HEK293 (cell line): Measurements from ENCODE around the gene CHM.

Source experiments
- CTCF ChIA-PET: fragments of 350-600 bp; formaldehyde crosslinking; extraction: SDS; loops from one replicate; lab custom pipeline; 2021; ENCODE audit warnings: antibody characterized with exemption; lab: Yijun Ruan, JAX
- POLR2A ChIA-PET: fragments of 300-600 bp; formaldehyde crosslinking; extraction: SDS; loops from one replicate; lab custom pipeline; 2020; ENCODE audit warnings: antibody characterized with exemption, inconsistent platforms; lab: Yijun Ruan, JAX
- H3K27ac ChIP-seq: fragments of 200-500 bp; sonication (Bioruptor generic); 2 replicates; pipeline ENCODE4 v1.5.1; 2014; ENCODE audit warnings: low read depth, low read length, control low read depth, inconsistent platforms; ENCODE audit errors: extremely low read depth
- H3K36me3 ChIP-seq, 2 experiments: fragments of 200-500 bp in 1 of 2; sonication (Bioruptor generic) in 1 of 2; 1 replicate in 1 of 2; 2 replicates in 1 of 2; pipeline ENCODE4 v1.5.1; 2014 to 2017; ENCODE audit warnings: inconsistent platforms in 2 of 2, low read length in 2 of 2; ENCODE audit not compliant: control insufficient read depth in 2 of 2, insufficient read depth in 1 of 2
- H3K4me1 ChIP-seq: fragments of 200-500 bp; sonication (Bioruptor generic); 2 replicates; pipeline ENCODE4 v1.5.1; 2014; ENCODE audit warnings: mild to moderate bottlenecking, low read length, inconsistent platforms; ENCODE audit not compliant: control insufficient read depth, insufficient read depth
- H3K4me3 ChIP-seq: 2 replicates; pipeline ENCODE4 v1.5.1; 2011; ENCODE audit warnings: low read depth, mild to moderate bottlenecking, control low read depth, low read length, moderate library complexity
- H3K9me3 ChIP-seq: fragments of 200-500 bp; sonication (Bioruptor generic); 2 replicates; pipeline ENCODE4 v1.5.1; 2014; ENCODE audit warnings: low read depth, low read length, inconsistent platforms; ENCODE audit not compliant: control insufficient read depth, insufficient read depth
- BCL6B ChIP-seq: fragments of 450-650 bp; formaldehyde crosslinking; IDR thresholded peaks from 2 replicates; pipeline ENCODE4 v1.5.1; 2017; ENCODE audit warnings: missing biosample characterization, missing genetic modification characterization
- GLI4 ChIP-seq: fragments of 450-650 bp; formaldehyde crosslinking; IDR thresholded peaks from 2 replicates; pipeline ENCODE4 v1.5.1; 2016; ENCODE audit warnings: missing biosample characterization, missing genetic modification characterization
- KLF10 ChIP-seq: fragments of 450-650 bp; IDR thresholded peaks from 2 replicates; pipeline ENCODE4 v1.5.1; 2018; ENCODE audit warnings: missing biosample characterization, mild to moderate bottlenecking, missing genetic modification characterization
- OVOL3 ChIP-seq: fragments of 450-650 bp; formaldehyde crosslinking; IDR thresholded peaks from 2 replicates; pipeline ENCODE4 v1.5.1; 2016; ENCODE audit warnings: missing biosample characterization, missing genetic modification characterization
- ZNF114 ChIP-seq: fragments of 450-650 bp; formaldehyde crosslinking; IDR thresholded peaks from 2 replicates; pipeline ENCODE4 v1.5.0; 2017; ENCODE audit warnings: missing biosample characterization, missing genetic modification characterization
- ZNF292 ChIP-seq: fragments of 450-650 bp; formaldehyde crosslinking; IDR thresholded peaks from 2 replicates; pipeline ENCODE4 v1.5.1; 2016; ENCODE audit warnings: low read depth, missing biosample characterization, missing genetic modification characterization, borderline replicate concordance
- ZNF37A ChIP-seq: fragments of 450-650 bp; IDR thresholded peaks from 2 replicates; pipeline ENCODE4 v1.5.1; 2018; ENCODE audit warnings: missing biosample characterization, missing genetic modification characterization
- ZNF561 ChIP-seq: fragments of 450-650 bp; IDR thresholded peaks from 2 replicates; pipeline ENCODE4 v1.5.1; 2018; ENCODE audit warnings: missing biosample characterization, missing genetic modification characterization, borderline replicate concordance
- ZNF571 ChIP-seq: fragments of 450-650 bp; formaldehyde crosslinking; IDR thresholded peaks from 2 replicates; pipeline ENCODE4 v1.5.0; 2017; ENCODE audit warnings: missing biosample characterization, missing genetic modification characterization
- ZNF660 ChIP-seq: fragments of 450-650 bp; IDR thresholded peaks from 2 replicates; pipeline ENCODE4 v1.5.1; 2018; ENCODE audit warnings: missing biosample characterization, mild to moderate bottlenecking, missing genetic modification characterization
- ZNF664 ChIP-seq: fragments of 450-650 bp; formaldehyde crosslinking; IDR thresholded peaks from 2 replicates; pipeline ENCODE4 v1.5.1; 2016; ENCODE audit warnings: missing biosample characterization, missing genetic modification characterization
- ZNF843 ChIP-seq: fragments of 450-650 bp; formaldehyde crosslinking; IDR thresholded peaks from 2 replicates; pipeline ENCODE4 v1.5.1; 2016; ENCODE audit warnings: missing biosample characterization, missing genetic modification characterization
- ZSCAN23 ChIP-seq: fragments of 450-650 bp; formaldehyde crosslinking; IDR thresholded peaks from 2 replicates; pipeline ENCODE4 v1.5.1; 2016; ENCODE audit warnings: missing biosample characterization, missing genetic modification characterization
- TF ChIP-seq, protein P1 (sequence below): fragments of 450-650 bp; formaldehyde crosslinking; conservative IDR thresholded peaks from 2 replicates; pipeline ENCODE4 v1.5.1; 2016; ENCODE audit warnings: low read depth, missing biosample characterization, missing genetic modification characterization
- TF ChIP-seq, protein P2 (sequence below): fragments of 450-650 bp; formaldehyde crosslinking; IDR thresholded peaks from 2 replicates; pipeline ENCODE4 v1.5.1; 2017; ENCODE audit warnings: missing biosample characterization, missing genetic modification characterization
- TF ChIP-seq, protein P3 (sequence below): fragments of 450-650 bp; formaldehyde crosslinking; IDR thresholded peaks from 2 replicates; pipeline ENCODE4 v1.5.1; 2016; ENCODE audit warnings: missing biosample characterization, missing genetic modification characterization
- TF ChIP-seq, protein P4 (sequence below): fragments of 450-650 bp; formaldehyde crosslinking; IDR thresholded peaks from 2 replicates; pipeline ENCODE4 v1.5.1; 2017; ENCODE audit warnings: missing biosample characterization, missing genetic modification characterization
- TF ChIP-seq, protein P5 (sequence below): fragments of 450-650 bp; formaldehyde crosslinking; IDR thresholded peaks from 2 replicates; pipeline ENCODE4 v1.5.1; 2016; ENCODE audit warnings: missing biosample characterization, missing genetic modification characterization

The CHM gene

GRCh38 chrX:85992811-85993229 lies 54.5 kb downstream of the CHM start (continued):
- TF ChIP-seq, protein P1, sequence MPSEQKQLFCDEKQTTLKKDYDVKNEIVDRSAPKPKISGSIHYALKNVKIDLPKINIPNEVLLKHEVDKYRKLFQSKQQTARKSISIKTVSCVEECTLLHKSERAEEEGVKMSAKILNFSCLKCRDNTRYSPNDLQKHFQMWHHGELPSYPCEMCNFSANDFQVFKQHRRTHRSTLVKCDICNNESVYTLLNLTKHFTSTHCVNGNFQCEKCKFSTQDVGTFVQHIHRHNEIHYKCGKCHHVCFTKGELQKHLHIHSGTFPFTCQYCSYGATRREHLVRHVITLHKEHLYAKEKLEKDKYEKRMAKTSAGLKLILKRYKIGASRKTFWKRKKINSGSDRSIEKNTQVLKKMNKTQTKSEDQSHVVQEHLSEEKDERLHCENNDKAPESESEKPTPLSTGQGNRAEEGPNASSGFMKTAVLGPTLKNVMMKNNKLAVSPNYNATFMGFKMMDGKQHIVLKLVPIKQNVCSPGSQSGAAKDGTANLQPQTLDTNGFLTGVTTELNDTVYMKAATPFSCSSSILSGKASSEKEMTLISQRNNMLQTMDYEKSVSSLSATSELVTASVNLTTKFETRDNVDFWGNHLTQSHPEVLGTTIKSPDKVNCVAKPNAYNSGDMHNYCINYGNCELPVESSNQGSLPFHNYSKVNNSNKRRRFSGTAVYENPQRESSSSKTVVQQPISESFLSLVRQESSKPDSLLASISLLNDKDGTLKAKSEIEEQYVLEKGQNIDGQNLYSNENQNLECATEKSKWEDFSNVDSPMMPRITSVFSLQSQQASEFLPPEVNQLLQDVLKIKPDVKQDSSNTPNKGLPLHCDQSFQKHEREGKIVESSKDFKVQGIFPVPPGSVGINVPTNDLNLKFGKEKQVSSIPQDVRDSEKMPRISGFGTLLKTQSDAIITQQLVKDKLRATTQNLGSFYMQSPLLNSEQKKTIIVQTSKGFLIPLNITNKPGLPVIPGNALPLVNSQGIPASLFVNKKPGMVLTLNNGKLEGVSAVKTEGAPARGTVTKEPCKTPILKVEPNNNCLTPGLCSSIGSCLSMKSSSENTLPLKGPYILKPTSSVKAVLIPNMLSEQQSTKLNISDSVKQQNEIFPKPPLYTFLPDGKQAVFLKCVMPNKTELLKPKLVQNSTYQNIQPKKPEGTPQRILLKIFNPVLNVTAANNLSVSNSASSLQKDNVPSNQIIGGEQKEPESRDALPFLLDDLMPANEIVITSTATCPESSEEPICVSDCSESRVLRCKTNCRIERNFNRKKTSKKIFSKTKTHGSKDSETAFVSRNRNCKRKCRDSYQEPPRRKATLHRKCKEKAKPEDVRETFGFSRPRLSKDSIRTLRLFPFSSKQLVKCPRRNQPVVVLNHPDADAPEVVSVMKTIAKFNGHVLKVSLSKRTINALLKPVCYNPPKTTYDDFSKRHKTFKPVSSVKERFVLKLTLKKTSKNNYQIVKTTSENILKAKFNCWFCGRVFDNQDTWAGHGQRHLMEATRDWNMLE (tag by site-specific recombination), result 0 out of 2 replicates have a peak, but pooled peaks have one; percentile 7
- peak; percentile 56; the same call in 1 of the 2 replicates for TF ChIP-seq ZNF660 (tag by site-specific recombination)
- TF ChIP-seq, protein P2, sequence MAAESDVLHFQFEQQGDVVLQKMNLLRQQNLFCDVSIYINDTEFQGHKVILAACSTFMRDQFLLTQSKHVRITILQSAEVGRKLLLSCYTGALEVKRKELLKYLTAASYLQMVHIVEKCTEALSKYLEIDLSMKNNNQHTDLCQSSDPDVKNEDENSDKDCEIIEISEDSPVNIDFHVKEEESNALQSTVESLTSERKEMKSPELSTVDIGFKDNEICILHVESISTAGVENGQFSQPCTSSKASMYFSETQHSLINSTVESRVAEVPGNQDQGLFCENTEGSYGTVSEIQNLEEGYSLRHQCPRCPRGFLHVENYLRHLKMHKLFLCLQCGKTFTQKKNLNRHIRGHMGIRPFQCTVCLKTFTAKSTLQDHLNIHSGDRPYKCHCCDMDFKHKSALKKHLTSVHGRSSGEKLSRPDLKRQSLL (tag by site-specific recombination), result no peak
- no peak for TF ChIP-seq BCL6B
- TF ChIP-seq ZNF292 (tag by site-specific recombination), result no peak
- TF ChIP-seq KLF10, result no peak
- no peak for TF ChIP-seq OVOL3
- no peak for TF ChIP-seq ZNF571 (tag by site-specific recombination)
- TF ChIP-seq, protein P3, sequence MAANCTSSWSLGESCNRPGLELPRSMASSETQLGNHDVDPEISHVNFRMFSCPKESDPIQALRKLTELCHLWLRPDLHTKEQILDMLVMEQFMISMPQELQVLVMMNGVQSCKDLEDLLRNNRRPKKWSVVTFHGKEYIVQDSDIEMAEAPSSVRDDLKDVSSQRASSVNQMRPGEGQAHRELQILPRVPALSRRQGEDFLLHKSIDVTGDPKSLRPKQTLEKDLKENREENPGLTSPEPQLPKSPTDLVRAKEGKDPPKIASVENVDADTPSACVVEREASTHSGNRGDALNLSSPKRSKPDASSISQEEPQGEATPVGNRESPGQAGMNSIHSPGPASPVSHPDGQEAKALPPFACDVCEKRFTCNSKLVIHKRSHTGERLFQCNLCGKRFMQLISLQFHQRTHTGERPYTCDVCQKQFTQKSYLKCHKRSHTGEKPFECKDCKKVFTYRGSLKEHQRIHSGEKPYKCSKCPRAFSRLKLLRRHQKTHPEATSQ (tag by site-specific recombination), result no peak
- TF ChIP-seq GLI4 (tag by site-specific recombination), result no peak
- TF ChIP-seq ZNF37A, result no peak

- Histone ChIP-seq H3K4me3 (no peak overlapping the region), H3K27ac (no peak overlapping the region), H3K9me3 (no peaks in the 10 kb centered on the region), H3K4me1 (no peaks in the 10 kb centered on the region), H3K36me3 (no peaks in the 10 kb centered on the region)
- ChIA-PET CTCF (no interaction called here), POLR2A (no interaction called here)
- TF ChIP-seq ZNF561 (no peak), ZNF114 (tag by site-specific recombination) (no peak), ZSCAN23 (tag by site-specific recombination) (no peak), ZNF843 (tag by site-specific recombination) (no peak), ZNF664 (tag by site-specific recombination) (no peak)
- TF ChIP-seq, protein P4, sequence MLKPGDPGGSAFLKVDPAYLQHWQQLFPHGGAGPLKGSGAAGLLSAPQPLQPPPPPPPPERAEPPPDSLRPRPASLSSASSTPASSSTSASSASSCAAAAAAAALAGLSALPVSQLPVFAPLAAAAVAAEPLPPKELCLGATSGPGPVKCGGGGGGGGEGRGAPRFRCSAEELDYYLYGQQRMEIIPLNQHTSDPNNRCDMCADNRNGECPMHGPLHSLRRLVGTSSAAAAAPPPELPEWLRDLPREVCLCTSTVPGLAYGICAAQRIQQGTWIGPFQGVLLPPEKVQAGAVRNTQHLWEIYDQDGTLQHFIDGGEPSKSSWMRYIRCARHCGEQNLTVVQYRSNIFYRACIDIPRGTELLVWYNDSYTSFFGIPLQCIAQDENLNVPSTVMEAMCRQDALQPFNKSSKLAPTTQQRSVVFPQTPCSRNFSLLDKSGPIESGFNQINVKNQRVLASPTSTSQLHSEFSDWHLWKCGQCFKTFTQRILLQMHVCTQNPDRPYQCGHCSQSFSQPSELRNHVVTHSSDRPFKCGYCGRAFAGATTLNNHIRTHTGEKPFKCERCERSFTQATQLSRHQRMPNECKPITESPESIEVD, result no peak
- TF ChIP-seq, protein P2 (tag by site-specific recombination), result no peak
- TF ChIP-seq, protein P5, sequence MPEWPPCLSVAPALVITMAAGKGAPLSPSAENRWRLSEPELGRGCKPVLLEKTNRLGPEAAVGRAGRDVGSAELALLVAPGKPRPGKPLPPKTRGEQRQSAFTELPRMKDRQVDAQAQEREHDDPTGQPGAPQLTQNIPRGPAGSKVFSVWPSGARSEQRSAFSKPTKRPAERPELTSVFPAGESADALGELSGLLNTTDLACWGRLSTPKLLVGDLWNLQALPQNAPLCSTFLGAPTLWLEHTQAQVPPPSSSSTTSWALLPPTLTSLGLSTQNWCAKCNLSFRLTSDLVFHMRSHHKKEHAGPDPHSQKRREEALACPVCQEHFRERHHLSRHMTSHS, result no peak
These were observed 59.0 kb downstream of the CHM start for GRCh38 chrX:85988353-85988752.
